Activated CD4-positive, CD25-positive, alpha-beta regulatory T cell treated with anti-CD3 and anti-CD28 coated beads, Interleukin-2, amount 50 U/mL, for 16 hours (primary cell): ENCODE data around the gene DLGAP5.

Source experiments
- DNase-seq: peaks from one replicate; pipeline ENCODE4 v3.0.0-alpha.2; 2020; ENCODE audit warnings: low read depth, low spot score

Gene DLGAP5

GRCh38 chr14:55129428-55130195, 61.8 kb downstream of the DLGAP5 start:
- peak; percentile 34 for DNase-seq

- no peak for DNase-seq
Measured at GRCh38 chr14:55129086-55129427, 62.3 kb downstream of the DLGAP5 start, which contains the start of gene LGALS3. LGALS3 (plus strand) TSS chr14:55129252; CDS start chr14:55137374, 8,122 bp downstream.

- no peak for DNase-seq
Measured at GRCh38 chr14:55128386-55129085, 62.8 kb downstream of the DLGAP5 start.

GRCh38 chr14:55127460-55127951, 63.9 kb downstream of the DLGAP5 start:
- no peak for DNase-seq

- DNase-seq: no peak
Measured at GRCh38 chr14:55126932-55127459, 64.4 kb downstream of the DLGAP5 start.

GRCh38 chr14:55126034-55126433, 65.4 kb downstream of the DLGAP5 start:
- no peak for DNase-seq

- DNase-seq: no peak
Measured at GRCh38 chr14:55125403-55125802, 66.0 kb downstream of the DLGAP5 start.

GRCh38 chr14:55124774-55125386, 66.5 kb downstream of the DLGAP5 start:
- no peak for DNase-seq

- DNase-seq: no peak
Measured at GRCh38 chr14:55123852-55124639, 67.3 kb downstream of the DLGAP5 start.

GRCh38 chr14:55123101-55123500, 68.3 kb downstream of the DLGAP5 start:
- no peak for DNase-seq

GRCh38 chr14:55122440-55122986, 68.9 kb downstream of the DLGAP5 start:
- no peak for DNase-seq

- no peak for DNase-seq
Measured at GRCh38 chr14:55121628-55122439, 69.6 kb downstream of the DLGAP5 start.

GRCh38 chr14:55120571-55121495, 70.6 kb downstream of the DLGAP5 start:
- no peak for DNase-seq

- DNase-seq: no peak
Measured at GRCh38 chr14:55118761-55119160, 72.6 kb downstream of the DLGAP5 start.

- DNase-seq: no peak
Measured at GRCh38 chr14:55117803-55118441, 73.5 kb downstream of the DLGAP5 start.

- no peak for DNase-seq
Measured at GRCh38 chr14:55116246-55117030, 74.9 kb downstream of the DLGAP5 start.

GRCh38 chr14:55115861-55116245, 75.5 kb downstream of the DLGAP5 start:
- DNase-seq: no peak

- DNase-seq: no peak
Measured at GRCh38 chr14:55115460-55115859, 75.9 kb downstream of the DLGAP5 start.
